GM12878 (cell line): ENCODE data around the gene ELFN2.

ENCODE experiments used
- CEBPB ChIP-seq, 2 experiments: fragments of 150-350 bp in 1 of 2; IDR thresholded peaks; 2 replicates each; pipeline ENCODE4 v1.6.1; 2012 to 2014; ENCODE audit warnings: low read depth in 2 of 2, low read length in 2 of 2, borderline replicate concordance in 1 of 2, inconsistent platforms in 1 of 2
- CHD4 ChIP-seq: fragments of 200-600 bp; sonication (generic); IDR thresholded peaks from 2 replicates; pipeline ENCODE4 v1.6.1; 2016; ENCODE audit warnings: mild to moderate bottlenecking
- CTCF ChIP-seq, 3 experiments: IDR thresholded peaks in 2 of 3; conservative IDR thresholded peaks in 1 of 3; 2 replicates each; pipeline ENCODE4 v1.5.1; 2011; ENCODE audit warnings: low read depth in 3 of 3, low read length in 3 of 3, mild to moderate bottlenecking in 3 of 3, control low read depth in 2 of 3, moderate library complexity in 2 of 3, inconsistent platforms in 1 of 3, mixed read lengths in 1 of 3; ENCODE audit not compliant: control insufficient read depth in 2 of 3, insufficient read depth in 1 of 3; ENCODE audit errors: extremely low read depth in 1 of 3
- ESRRA ChIP-seq: IDR thresholded peaks from 2 replicates; pipeline ENCODE4 v1.6.1; 2012; ENCODE audit warnings: mild to moderate bottlenecking, low read length, improper control_type of control experiment
- ETV6 ChIP-seq, 2 experiments: fragments of 450-650 bp in 1 of 2; IDR thresholded peaks in 1 of 2; conservative IDR thresholded peaks in 1 of 2; 2 replicates each; pipeline ENCODE4 v1.6.1; 2014; ENCODE audit warnings: antibody characterized with exemption in 1 of 2, borderline replicate concordance in 1 of 2, low read depth in 1 of 2, mild to moderate bottlenecking in 1 of 2, moderate library complexity in 1 of 2
- FOXK2 ChIP-seq: fragments of 450-650 bp; IDR thresholded peaks from 2 replicates; pipeline ENCODE4 v1.6.1; 2017; ENCODE audit warnings: mild to moderate bottlenecking, moderate library complexity
- GABPA ChIP-seq: IDR thresholded peaks from 2 replicates; pipeline ENCODE4 v1.6.1; 2014; ENCODE audit warnings: antibody characterized with exemption, low read depth, mild to moderate bottlenecking, inconsistent platforms
- ZNF622 ChIP-seq: fragments of 450-650 bp; IDR thresholded peaks from 2 replicates; pipeline ENCODE4 v1.6.1; 2017; ENCODE audit warnings: mild to moderate bottlenecking, inconsistent platforms

GRCh38 chr22:37333724-37334460 is 93.4 kb downstream of the ELFN2 start:
- TF ChIP-seq ESRRA = no peak
- TF ChIP-seq CEBPB (IDR thresholded peaks at IDR 0.05; ENCODE audit: borderline replicate concordance in 1 of 2, low read depth in 2 of 2, low read length in 2 of 2) = no peak
- TF ChIP-seq CTCF (IDR thresholded peaks at IDR 0.05 in 2 of 3, conservative IDR thresholded peaks at IDR 0.05 in 1 of 3; ENCODE audit: control insufficient read depth in 2 of 3, extremely low read depth in 1 of 3, insufficient read depth in 1 of 3, low read depth in 3 of 3, low read length in 3 of 3) = no peak
- TF ChIP-seq FOXK2 = no peak
- TF ChIP-seq ETV6 (conservative IDR thresholded peaks at IDR 0.05 in 1 of 2, IDR thresholded peaks at IDR 0.05 in 1 of 2; ENCODE audit: borderline replicate concordance in 1 of 2, low read depth in 1 of 2) = no peak
- no peak for TF ChIP-seq ZNF622
- no peak for TF ChIP-seq CHD4
- TF ChIP-seq GABPA = no peak
